Femur (tissue), 1 donor: ENCODE measurements around the gene RPSA.
A peak's percentile ranks its signal among the peaks of the same experiment; 100 is the strongest.
"Not testable (repeated sequence)": the region's sequence is repeated elsewhere in the genome, so short reads cannot be mapped to it uniquely, and the experiment has no call there.

Experiments used
- DNase-seq: peaks from one replicate; pipeline ENCODE4 v3.0.0-alpha.2; 2017

RPSA gene

GRCh38 chr3:39390181-39390580 lies 16.3 kb upstream of the RPSA start:
- DNase-seq, result no peak

DNA sequence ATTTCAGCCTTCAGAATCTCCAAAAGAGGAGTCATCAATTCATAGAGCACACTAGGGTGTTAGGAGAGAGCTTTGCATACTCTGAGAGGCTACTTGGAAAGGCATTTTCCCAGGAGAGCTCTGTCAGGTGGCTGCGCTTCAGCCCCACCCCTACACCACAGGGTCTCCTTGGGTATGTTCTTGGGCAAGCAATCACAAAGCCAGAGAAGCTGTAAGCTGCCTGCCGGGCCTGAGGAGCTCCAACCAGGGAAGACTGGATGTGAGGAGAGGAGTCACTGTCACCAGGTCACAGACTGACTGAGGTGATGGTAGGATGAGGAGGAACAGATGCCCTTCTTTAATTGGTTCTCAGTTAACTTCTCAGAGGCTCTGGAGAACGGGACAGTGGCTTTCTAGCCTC lies 9.8 kb upstream of the RPSA start:
- no peak for DNase-seq

DNA sequence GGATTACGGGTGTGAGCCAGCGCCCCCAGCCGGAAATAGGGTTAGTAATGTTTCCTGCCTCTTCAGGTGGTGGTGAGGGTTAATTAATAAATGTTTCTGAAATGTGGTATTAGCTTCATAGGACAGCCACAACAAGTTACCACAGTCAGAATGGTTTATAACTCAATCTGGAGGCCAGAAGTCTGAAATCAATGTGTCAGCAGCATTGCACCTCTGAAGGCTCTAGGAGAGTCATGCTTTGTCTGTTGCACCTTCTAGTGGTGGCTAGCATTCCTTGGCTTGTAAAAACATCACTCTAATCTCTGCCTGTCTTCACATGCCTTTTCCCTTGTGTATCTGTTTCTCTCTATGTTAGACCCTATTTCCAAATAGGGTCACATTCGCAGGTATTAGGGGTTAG lies 7.8 kb upstream of the RPSA start:
- no peak for DNase-seq

DNA sequence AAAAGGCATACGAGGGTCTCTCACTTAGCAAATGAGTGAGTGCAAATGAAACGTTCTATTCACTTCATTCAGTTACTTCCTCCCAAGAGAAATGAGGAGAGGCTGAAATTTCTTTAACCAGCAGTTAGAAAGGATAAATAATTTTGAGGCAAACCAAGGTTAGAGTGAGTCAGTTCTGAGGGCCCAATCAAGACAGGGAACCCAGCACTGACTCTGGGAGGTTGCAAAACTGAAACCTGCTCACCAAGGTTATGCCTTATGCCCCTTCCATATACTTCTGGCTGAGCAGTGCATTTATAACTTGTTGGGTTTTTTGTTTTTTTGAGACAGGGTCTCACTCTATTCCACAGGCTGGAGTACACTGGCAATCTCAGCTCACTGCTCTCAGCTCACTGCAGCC lies 4.5 kb upstream of the RPSA start:
- no peak for DNase-seq

DNA sequence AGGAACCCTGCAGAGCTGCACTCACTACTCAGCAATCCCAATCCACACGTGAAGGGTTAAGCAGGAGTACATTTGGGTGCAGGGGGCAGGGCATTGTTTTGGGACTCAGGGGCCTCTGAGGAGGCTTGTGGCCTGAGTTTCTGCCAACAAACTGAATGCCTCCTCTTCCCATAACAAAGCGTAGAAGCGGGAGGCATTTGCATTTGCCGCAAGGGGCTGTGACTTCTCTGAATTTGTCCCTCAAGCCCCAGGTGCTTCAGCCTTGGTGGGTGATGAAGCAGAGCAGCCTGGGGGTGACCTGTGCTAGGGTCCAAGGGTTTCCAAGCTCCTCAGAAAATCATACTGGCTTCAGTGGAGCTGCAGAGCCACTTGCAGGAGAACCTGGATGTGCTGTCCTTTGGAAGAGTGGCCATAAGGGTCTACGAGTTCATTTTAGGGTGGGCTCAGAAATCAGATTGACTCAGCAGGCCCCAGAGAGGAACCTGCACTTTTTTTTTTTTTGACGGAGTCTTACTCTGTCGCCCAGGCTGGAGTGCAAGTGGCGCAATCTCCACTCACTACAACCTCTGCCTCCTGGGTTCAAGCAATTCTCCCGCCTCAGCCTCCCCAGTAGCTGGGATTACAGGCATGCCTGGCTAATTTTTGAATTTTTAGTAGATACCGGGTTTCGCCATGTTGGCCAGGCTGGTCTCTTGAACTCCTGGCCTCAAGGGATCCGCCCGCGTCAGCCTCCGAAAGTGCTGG lies 1.4 kb upstream of the RPSA start:
- no peak for DNase-seq

- no peak for DNase-seq
These were observed 693 bp upstream of the RPSA start for GRCh38 chr3:39405687-39406367.

DNA sequence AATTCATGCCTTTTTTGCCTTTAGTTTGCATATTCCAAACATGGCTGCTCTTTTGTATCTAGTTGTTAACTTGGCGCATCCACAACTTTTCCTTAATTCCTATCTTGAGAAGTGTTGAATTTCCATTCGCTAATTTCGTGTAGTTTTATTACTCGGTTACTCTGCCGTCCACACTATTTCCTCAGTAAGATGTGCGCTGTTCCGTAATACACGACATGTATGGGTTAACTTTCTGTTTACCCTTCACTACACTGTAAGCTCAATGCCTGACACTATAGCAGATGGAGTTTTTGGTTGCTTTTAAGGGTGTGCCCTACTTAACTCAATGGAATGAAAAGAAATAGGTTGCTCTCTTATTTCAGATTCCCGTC lies 724 bp downstream of the RPSA start:
- DNase-seq, result no peak

DNA sequence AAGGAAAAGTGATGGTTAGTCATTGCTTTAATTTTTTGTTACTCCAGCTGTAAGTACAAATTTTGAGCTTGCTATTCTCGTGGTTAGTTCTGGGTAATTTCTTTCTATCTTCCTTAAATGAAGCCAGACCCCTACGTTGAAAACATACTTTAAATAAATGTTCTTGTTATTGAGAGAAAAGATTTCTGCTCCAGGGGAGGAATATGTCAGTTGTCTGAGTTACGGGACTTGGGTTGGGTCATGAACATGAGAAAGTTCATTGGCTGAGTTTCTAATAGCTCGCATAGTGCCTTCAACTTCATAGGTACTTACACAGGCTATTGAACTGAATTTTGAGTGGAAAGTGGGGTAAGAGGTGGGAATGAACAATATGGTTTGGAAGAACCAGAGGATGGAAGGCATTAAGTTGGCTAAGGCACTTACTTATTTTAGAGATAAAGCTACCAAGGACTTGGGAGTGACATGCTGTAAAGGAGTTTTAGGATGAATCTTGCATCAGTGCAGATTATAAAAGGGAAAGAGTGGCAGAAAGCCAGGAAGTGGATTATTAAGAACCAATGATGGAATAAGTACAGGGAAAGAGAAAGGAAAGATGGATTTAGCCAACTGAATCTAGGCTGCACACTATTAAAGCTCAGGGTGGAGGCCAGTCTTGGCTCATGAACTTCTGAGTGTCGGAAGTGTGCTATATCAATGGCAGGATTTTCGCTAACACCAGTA lies 1.4 kb downstream of the RPSA start:
- no peak for DNase-seq

DNA sequence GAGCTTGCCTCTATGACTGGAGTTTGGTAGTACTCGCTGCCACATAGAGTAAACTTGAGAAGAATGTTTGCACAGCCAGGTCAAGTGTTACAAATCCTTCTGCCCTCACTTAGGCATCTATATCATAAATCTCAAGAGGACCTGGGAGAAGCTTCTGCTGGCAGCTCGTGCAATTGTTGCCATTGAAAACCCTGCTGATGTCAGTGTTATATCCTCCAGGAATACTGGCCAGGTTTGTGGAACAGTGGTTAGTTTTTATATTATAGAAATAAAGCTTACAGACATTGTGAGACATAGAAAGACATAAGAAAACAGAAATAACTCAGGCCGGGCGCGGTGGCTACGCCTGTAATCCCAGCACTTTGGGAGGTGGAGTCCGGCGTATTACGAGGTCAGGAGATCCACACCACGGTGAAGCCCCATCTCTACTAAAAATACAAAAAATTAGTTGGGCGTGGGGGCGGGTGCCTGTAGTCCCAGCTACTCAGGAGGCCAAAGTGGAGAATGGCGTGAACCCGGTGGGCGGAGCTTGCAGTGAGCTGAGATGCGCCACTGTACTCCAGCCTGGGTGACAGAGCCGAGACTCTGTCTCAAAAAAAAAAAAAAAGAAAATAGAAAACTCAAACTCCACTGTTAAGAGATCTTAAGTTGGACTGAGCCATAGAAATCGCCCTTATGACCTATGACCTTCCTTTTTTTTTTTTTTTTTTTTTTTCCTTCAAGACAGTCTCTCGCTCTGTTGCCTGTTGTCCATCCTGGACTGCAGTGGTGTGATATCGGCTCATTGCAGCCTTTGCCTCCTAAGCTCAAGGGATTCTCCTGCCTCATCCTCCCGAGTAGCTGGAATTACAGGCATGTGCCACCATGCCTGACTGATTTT lies 2.2 kb downstream of the RPSA start:
- no peak for DNase-seq

DNA sequence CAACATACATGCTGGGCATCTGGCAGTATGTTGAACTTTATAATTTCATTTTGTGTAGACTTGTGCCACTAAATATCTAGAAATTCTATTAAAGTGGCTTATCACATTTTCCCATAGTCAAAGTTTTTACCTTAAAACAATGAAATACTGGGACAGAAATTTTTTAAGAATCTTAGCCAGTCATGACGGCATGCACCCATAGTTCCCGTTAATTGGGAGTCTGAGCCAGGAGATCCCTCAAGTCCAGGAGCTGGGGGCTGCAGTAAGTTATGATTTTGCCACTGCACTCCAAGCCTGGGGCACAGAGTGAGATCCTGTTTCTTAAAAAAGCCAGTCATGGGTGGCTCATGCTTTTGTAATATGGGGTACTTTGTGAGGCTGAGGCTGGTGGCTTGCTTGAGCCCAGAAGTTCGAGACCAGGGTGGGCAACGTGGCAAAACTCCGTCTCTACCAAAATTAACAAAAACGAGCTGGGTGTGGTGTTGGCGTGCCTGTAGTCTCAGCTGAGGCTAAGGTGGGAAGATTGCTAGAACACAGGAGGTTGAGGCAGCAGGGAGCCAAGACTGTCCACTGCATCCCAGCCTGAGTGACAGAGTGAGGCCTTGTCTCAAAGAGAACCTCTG lies 3.1 kb downstream of the RPSA start:
- no peak for DNase-seq

- no peak for DNase-seq
These were observed 4.4 kb downstream of the RPSA start for GRCh38 chr3:39410893-39411292.

- no peak for DNase-seq
These were observed 6.2 kb downstream of the RPSA start for GRCh38 chr3:39412668-39413260.

DNA sequence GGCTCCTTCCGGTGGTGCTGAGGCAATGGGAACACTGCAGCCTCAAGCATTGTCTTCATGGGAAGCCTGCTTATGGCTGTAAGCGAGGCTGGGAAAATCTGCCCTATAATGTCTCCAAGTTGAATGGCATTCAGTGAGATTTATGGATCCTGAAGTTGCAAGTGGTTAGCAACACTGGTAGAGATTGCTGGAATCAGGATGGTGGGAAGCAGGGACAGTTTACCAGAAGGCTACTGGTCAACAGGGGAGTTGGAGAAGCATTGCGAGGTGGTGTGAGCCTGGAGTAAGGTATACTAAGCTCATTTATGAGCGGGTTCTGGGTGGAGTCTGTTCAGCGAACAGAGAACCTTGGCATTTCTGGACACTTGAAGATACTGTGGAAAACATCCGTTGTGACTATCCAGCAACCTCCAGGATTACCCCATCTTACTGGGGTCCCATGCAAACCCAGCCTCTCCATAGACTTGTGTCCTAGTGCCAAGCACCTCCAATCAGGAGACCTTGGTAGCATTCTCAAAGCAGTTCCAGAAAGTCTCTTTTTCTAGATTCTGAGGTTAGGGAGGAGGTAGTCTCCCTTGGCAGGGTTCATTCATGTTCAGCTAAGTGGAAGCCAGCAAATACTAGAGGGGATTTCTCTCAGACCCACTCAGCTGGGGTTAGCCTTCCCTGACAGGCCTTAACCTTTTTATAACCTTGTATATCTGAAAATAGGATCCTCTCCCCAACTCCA lies 7.3 kb downstream of the RPSA start:
- no peak for DNase-seq

GRCh38 chr3:39414421-39414907 lies 7.9 kb downstream of the RPSA start:
- no peak for DNase-seq

DNA sequence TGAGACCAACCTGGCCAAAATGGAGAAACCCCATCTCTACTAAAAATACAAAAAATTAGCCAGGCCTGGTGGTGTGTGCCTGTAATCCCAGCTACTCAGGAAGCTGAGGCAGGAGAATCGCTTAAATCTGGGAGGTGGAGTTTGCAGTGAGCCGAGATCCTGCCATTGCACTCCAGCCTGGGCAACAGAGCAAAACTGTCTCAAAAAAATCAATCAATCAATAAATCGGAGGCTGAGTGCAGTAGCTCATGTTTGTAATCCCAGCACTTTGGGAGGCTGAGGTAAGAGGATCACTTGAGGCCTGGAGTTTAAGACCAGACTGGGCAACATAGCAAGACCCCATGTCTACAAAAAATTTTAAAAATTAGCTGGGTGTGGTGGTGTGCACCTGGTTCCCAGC lies 8.8 kb downstream of the RPSA start:
- not testable (repeated sequence) for DNase-seq

GRCh38 chr3:39415983-39416382 lies 9.5 kb downstream of the RPSA start:
- peak; percentile 32 for DNase-seq

DNA sequence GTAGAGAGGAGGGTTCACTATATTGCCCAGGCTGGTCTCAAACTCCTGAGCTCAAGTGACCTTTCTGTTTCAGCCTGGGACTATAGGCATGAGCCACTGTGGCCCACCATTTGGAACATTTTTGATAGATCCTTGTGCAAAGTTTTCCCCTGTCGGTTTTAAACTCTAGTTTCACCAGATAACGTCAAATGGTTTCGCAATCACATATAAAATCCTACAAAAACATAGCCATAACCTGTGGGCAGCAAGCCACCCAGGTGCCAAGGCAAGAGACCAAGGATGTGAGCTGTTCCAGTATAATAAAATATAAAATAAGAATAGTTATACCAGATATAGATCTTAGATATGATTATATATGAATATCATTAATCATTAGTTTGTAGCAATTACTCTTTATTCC lies 10.5 kb downstream of the RPSA start:
- DNase-seq, result not testable (repeated sequence)

GRCh38 chr3:39418556-39419225 lies 12.2 kb downstream of the RPSA start:
- not testable (repeated sequence) for DNase-seq

DNA sequence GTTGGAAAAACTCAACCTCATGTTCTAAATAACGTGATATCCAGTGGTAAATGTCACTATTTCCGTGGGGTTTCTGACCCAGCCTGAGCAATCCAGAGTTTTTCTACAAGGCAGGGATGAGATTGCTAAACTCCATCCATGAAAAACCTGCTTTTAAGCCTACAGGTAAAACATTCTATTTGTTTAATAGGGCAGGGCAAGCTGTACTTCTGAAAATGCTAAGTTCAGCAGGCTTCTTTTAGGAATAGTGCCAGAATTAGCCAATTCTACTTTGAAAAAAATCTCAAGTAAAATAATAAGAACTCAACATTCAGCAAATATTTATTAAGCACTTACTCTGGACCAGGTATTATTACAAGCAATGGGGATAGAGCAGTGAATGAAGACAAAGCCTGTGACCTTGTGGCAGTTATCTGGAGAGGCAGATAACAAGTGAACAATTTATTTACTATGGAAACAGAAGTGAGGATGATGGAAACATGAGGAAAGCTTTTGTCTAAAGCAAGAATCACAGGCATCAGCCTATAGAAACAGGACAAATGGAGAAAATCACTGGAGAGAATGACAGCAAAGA lies 13.3 kb downstream of the RPSA start:
- DNase-seq, result no peak

GRCh38 chr3:39420543-39420942 lies 14.0 kb downstream of the RPSA start:
- no peak for DNase-seq
